Parathyroid adenoma (tissue), 2 donors: Measurements from ENCODE around the gene PAK6.

ENCODE experiments used
- H2AFZ ChIP-seq: fragments of 300-600 bp; sonication (generic); one replicate; pipeline ENCODE4 v1.7.0; 2017; ENCODE audit warnings: antibody characterized with exemption, mild to moderate bottlenecking
- H3K27ac ChIP-seq: fragments of 300-600 bp; sonication (generic); one replicate; pipeline ENCODE4 v1.7.0; 2017
- H3K27me3 ChIP-seq: fragments of 300-600 bp; sonication (generic); one replicate; pipeline ENCODE4 v1.7.0; 2017; ENCODE audit warnings: low read length; ENCODE audit not compliant: control insufficient read depth, insufficient read depth
- H3K36me3 ChIP-seq: fragments of 300-600 bp; sonication (generic); one replicate; pipeline ENCODE4 v1.7.0; 2017; ENCODE audit warnings: low read length; ENCODE audit not compliant: control insufficient read depth, insufficient read depth
- H3K4me1 ChIP-seq: fragments of 300-600 bp; sonication (generic); one replicate; pipeline ENCODE4 v1.7.0; 2017; ENCODE audit warnings: control low read depth
- H3K4me2 ChIP-seq: fragments of 300-600 bp; sonication (generic); one replicate; pipeline ENCODE4 v1.7.0; 2017; ENCODE audit warnings: low read length
- H3K4me3 ChIP-seq: fragments of 300-600 bp; sonication (generic); one replicate; pipeline ENCODE4 v1.7.0; 2017; ENCODE audit warnings: low read depth, low read length
- H3K79me2 ChIP-seq: fragments of 300-600 bp; sonication (generic); one replicate; pipeline ENCODE4 v1.7.0; 2017; ENCODE audit warnings: control low read depth
- H3K9ac ChIP-seq: fragments of 300-600 bp; sonication (generic); one replicate; pipeline ENCODE4 v1.7.0; 2017; ENCODE audit warnings: mild to moderate bottlenecking
- H3K9me3 ChIP-seq: fragments of 300-600 bp; sonication (generic); one replicate; pipeline ENCODE4 v1.7.0; 2017; ENCODE audit warnings: low read length; ENCODE audit not compliant: control insufficient read depth
- CTCF ChIP-seq: fragments of 300-600 bp; sonication (generic); IDR thresholded peaks from one replicate; pipeline ENCODE4 v1.7.0; 2017; ENCODE audit warnings: antibody characterized with exemption, mild to moderate bottlenecking
- donor health status: primary hyperparathyroidism.

PAK6 gene

DNA sequence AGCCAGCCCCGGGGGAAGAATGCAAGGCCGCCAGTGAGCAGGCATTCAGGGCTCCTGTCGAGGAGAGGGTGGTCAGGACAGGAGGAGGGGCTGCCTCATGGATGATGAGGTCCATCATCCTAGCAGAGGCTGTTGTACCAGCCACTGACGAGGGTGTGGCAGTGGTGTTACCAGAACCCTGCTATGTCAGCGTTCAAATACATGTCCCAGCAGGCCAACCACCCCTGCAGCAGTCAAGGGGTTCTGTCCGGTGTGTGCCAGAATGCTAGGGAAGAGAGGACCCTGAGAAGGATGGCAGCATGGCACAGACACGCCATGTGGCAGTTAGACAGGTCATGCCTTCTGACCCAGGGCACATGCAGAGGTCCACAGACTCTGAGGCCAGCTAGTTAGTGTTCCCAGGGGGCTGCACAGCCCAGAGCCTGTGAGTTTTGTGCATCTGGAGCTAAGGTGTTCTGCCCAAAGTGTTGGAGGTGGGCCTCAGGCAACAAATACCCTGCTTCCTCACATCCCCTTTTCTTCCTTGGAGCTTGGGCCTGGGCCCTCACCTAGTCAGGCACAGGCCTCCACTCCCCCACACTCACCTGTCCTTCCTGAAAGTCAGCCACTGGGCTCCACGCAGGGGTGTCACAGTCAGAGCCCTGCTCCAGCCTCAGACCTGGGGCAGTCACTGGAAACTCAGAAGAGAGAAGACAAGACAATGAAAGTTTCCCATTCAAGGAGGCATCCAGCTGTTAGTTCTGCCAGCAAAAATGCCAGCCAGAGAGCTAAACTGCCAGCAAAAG is 7.8 kb downstream of the PAK6 start:
- no peak for TF ChIP-seq CTCF
- H3K9me3 ChIP-seq, result no peaks in the 10 kb centered on the region
- no peak overlapping the region for H3K27ac ChIP-seq
- H3K36me3 ChIP-seq, result no peaks in the 10 kb centered on the region
- no peak overlapping the region for H3K4me2 ChIP-seq
- H3K27me3 ChIP-seq, result no peaks in the 10 kb centered on the region
- H3K4me3 ChIP-seq, result no peak overlapping the region
- H2AFZ ChIP-seq, result no peak overlapping the region
- H3K9ac ChIP-seq, result no peak overlapping the region
- no peaks in the 10 kb centered on the region for H3K79me2 ChIP-seq
- H3K4me1 ChIP-seq, result no peaks in the 10 kb centered on the region

- Histone ChIP-seq H2AFZ (no peak overlapping the region), H3K9ac (no peak overlapping the region), H3K36me3 (no peaks in the 10 kb centered on the region), H3K4me2 (no peak overlapping the region), H3K9me3 (no peaks in the 10 kb centered on the region), H3K4me3 (no peak overlapping the region), H3K79me2 (no peaks in the 10 kb centered on the region), H3K4me1 (no peaks in the 10 kb centered on the region), H3K27me3 (no peaks in the 10 kb centered on the region), H3K27ac (no peak overlapping the region)
- TF ChIP-seq CTCF, result no peak
Measured at GRCh38 chr15:40247406-40247971, 8.6 kb downstream of the PAK6 start.

- H3K79me2 ChIP-seq, result no peaks in the 10 kb centered on the region
- no peak for TF ChIP-seq CTCF
- H3K27ac ChIP-seq, result no peak overlapping the region
- H3K27me3 ChIP-seq, result no peaks in the 10 kb centered on the region
- H3K9me3 ChIP-seq, result no peaks in the 10 kb centered on the region
- H2AFZ ChIP-seq, result no peak overlapping the region
- H3K4me2 ChIP-seq, result no peak overlapping the region
- H3K9ac ChIP-seq, result no peak overlapping the region
- H3K4me3 ChIP-seq, result no peak overlapping the region
- H3K36me3 ChIP-seq, result no peaks in the 10 kb centered on the region
- no peaks in the 10 kb centered on the region for H3K4me1 ChIP-seq
Measured at GRCh38 chr15:40248006-40248783, 9.3 kb downstream of the PAK6 start.

DNA sequence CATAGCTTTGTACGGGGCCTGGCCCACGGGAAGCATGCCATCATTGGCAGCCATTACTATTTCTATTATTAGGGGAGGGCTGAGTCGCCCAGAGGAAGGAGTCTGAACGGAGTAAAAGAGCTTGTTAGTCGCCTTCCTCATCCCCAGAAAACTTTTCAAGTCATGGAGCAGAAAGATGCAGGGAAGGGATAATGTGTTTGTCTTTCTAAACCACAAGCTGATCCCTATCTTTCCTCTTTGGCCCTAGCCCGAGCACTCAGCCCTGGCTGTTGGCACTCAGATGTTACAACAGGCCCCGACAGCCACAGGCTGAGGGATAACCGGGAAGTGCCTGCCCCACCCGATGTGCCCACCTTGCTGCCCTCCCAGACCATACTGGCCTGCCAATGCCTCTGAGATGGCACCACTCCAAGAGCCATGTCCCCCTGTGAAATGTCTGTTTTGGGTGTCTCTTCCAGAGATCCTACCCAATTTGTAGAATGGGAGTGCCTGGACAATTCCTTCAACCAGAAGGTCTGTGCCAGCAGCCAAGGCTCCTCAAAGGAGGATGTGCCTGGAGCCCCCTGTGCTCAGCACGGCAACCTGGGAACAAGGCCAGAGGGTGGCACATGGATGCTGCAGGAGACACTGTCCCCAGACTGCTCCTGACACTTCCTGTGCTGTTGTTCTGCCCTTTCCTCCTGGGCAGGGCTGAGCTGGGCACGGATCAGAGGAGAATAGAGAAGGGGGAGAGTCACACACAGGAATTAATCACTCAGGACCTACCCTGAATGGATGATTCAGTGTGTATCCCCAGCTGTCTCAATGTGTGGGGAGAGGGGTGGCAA is 10.8 kb downstream of the PAK6 start:
- no peaks in the 10 kb centered on the region for H3K27me3 ChIP-seq
- no peaks in the 10 kb centered on the region for H3K9me3 ChIP-seq
- no peaks in the 10 kb centered on the region for H3K79me2 ChIP-seq
- H3K9ac ChIP-seq, result no peak overlapping the region
- H3K27ac ChIP-seq, result no peak overlapping the region
- H3K36me3 ChIP-seq, result no peaks in the 10 kb centered on the region
- H2AFZ ChIP-seq, result no peak overlapping the region
- no peak overlapping the region for H3K4me3 ChIP-seq
- no peaks in the 10 kb centered on the region for H3K4me1 ChIP-seq
- H3K4me2 ChIP-seq, result no peak overlapping the region
- no peak for TF ChIP-seq CTCF
